Activated naive CD4-positive, alpha-beta T cell treated with anti-CD3 and anti-CD28 coated beads, Interleukin-2, amount 50 U/mL, for 16 hours (primary cell): ENCODE results near the gene NPEPL1.
A peak's percentile ranks its signal among the peaks of the same experiment; 100 is the strongest.
"Not testable (repeated sequence)": the region's sequence is repeated elsewhere in the genome, so short reads cannot be mapped to it uniquely, and the experiment has no call there.

Experiments used
- DNase-seq: peaks from one replicate; pipeline ENCODE4 v3.0.0-alpha.2; 2020

The NPEPL1 gene

DNA sequence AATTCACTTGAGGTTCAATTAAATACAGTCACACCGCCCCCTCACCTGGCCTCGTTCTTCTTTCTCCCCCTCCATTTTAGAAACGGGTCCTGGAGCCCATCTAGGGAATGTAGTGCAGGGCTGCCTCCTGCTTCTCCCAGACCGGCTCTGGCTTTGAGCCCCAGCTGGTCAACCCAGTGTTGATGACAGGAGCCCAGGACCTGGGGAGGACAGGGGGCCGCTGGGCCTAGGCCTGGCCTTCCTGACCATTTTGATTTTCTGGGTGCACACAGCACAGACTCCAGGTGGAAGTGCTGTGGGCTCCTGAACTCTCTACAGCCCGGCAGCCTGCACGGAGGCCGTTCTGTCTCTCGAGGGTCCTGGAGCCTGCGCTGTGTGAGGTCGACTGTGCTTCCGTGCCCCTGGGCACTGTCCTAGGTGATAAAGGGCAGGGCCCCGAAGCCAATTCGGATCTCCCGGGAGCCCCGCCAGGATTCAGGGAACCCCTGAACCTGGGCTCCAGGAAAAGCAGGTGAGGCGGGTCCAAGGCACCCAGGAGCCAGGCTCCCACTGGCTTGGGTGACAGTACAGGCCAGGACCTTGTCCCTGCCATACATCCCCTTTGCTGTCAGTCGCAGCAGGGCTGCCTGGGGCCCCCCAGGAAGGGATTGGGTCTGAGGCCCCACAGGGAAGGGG, 23.3 kb downstream of the NPEPL1 start:
- DNase-seq, result peak; percentile 5

DNA sequence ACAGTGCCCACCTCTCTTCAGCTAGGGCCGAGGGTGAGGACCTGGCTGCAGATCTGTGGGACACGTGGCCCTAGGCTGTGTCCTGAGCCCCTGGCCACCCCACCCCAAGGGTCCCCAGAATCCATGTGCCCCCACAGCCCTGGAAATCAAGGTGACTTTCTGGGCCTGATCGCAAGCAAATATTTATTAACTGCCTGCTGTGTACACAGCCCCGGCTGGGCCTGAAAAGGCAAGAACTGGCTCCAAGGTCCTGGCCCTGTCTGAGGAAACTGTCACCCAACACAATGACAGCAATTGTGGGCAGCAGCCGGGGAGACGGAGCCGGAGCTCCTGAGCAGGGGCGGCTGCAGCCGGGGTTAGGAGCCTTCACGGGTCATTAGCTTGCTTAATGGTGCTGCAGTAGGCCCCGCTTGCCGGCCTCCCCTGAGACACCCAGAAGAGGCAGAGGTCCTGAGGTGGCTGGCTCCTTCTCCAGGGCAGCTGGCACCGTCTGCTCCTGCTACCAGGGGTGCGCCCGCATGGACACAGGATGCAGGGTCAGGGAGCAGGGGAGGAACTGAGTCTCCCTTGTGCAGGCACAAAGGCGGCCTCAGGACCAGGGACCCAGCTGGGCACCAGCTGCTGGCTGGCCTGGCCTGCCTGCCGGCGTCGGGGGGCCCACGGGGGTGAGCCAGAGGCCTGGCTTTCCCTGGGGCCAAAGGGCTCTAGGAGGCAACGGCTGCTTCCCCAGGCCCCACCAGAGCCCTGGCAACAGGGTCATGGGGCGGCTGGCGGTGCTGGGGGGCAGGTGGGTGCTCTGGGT, 24.1 kb downstream of the NPEPL1 start:
- DNase-seq, result peak; percentile 5

DNA sequence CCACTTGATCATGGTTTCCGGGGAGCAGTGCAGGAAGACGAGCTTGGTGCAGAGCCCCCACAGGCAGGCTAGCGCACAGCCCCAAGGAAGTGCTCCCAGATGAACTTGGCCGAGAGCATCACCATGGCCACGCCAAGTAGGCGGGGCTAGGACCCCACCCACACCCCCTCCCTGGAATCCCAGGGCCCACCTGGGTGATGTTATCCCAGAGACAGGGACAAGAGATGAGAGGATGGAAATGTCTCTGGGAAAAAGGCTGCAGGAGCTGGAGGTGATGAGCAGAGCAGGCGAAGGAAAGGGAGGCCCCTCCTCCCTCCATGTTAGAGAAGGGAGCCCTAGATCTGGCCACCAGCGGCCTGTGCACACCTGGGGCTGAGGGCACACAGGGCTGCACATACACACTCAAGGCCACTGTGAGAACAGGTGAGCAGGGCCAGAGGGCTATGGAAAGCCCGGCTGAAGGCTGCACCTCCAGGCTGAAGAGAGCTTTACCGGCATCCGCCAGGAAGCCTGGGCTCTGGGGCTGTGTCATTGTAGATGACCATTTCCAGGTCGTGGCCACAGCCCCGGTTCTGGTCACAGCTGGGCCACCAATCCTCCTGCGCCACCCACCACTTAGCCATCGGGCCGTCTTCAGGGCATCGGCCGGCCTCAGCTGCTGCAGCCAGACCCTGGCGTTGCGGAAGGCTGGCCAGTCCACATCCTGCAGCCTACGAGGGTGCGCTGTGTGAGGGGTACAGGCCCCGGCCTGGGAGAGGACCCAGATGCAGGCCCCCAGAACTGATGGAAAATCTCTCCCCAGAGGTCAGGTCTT, 24.9 kb downstream of the NPEPL1 start:
- DNase-seq, result peak; percentile 4

DNA sequence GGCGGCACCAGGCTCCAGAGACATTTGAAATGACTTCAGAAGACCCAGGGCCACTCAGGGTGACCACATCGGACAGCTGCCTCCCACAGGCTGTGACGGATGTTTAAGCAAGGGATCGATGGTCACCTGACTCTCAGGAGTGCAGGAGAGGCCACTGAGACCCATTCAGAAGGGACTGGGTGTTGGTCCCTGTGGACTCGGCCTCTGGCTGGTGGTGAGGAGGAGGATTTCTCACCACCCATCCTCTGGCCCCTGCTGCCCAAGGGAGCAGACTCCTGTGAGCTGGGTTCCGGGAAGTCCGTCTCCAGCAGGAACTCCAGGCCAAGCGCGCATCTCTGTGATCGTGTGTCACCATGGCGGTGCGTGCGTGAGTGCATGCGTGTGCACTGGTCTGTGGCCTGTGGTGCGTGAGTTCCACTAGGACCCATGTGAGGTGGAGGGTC, 25.5 kb downstream of the NPEPL1 start:
- DNase-seq, result peak; percentile 4

DNA sequence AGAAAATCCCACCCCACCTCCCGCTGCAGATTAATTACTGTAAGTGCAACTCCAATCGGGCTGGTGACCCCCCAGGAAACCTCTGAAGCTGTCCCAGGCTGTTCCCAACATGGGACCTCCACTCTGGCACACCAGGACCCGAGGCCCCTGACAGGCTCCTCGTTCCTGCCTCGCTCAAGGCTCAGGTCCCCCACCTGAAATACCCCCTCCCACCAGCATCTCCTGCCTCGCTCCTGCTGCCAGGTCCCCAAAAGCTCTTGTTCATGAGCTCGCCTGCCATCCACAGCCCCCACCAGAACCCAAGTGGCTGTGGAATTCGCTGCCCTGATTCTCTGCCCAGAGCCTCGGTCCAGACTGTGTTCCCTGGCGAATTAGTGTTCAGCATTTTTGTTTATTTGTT, 26.1 kb downstream of the NPEPL1 start:
- DNase-seq, result peak; percentile 4

DNA sequence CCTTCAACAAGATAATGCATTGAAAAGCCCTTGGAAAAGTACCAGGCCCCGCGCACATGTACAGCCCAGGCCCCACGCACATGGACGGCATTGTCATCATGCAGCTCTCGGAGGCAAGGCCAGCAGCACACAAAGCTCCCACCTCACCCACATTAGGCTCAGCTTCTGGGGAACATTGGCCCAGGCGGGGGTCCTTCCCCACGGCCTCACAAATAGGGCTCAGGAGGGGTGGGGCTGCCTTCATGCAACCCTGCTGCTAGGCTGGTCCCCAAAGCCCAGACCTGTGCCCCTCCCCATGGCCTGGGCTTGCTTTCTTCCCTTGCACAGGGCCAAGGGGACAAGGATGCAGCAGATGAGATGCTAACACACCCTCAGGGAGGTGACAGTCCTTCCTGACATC, 26.7 kb downstream of the NPEPL1 start:
- DNase-seq, result no peak

DNA sequence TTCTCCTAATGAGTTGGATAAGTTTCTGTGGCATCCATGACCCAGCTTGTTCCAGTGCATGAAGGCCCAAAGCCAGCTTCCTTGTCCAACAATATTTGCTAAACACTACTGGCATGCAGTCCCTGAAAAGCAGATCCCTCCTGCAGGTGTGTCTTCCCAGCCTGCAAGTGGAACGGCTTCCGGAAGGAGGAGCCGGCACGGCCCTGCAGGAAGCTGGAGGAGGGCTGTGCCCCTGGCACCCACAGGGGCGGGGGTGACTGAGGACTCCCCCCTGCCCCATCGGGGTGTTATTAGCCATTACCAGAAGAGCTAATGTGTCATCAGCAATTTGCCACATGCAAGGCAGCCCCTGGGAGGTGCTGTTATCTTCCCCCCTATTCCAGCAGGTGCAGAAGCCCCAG, 27.4 kb downstream of the NPEPL1 start:
- DNase-seq, result peak; percentile 9

DNA sequence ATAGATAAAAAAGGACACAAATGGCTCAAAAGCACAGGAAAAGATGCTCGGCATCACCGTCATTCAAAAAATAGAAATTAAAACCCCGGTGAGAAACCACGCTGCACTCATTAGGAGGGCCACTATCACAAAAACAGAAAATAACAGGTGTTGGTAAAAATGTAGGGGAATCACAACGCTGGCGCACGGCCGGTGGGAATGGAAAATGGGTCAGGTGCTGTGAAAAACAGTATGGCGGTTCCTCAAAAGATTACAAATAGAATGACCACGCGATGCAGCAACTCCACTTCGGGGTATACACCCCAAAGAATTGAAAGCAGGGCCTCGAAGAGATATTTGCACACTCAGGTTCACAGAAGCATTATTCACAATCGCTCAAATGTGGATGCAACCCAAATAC, 28.3 kb downstream of the NPEPL1 start:
- no peak for DNase-seq

DNA sequence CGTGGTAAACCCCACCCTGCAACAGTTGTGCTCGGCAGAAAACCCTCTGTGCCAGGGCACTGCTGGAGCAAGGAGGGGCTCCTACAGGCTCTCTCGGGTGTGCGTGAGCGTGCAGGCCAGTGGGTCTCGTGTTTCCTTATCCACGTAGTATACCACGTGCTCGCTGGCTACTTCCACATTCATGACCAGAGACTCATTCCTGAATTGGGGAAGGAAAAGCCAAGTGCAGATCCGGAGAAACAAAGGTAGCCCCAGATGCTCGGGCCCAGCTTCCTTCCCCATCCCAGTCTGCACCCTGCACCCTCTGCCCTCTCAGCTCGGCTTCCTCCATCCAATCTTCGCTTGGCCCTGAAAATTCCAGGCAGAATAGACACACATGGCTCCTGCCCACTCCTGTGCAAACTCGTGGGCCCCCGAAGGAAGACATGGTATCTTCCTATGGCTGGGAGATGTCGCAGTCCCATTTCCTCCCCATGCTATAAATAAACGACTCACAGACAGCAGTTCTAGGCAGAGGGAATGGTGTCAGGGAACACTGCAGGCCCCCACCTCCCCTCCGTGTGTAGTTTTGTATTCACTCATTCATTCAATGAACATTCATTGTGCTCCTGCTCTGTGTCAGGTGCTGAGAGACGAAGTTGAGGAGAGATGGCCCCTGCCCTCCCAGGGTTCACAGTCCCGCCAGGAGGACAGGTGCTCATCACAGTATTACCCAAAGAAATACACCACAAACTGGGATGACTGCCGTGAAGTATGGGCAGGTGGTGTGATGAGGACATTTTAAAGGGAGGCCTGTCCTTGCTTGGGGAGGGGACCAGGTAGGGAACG, 29.6 kb downstream of the NPEPL1 start:
- DNase-seq, result no peak

DNA sequence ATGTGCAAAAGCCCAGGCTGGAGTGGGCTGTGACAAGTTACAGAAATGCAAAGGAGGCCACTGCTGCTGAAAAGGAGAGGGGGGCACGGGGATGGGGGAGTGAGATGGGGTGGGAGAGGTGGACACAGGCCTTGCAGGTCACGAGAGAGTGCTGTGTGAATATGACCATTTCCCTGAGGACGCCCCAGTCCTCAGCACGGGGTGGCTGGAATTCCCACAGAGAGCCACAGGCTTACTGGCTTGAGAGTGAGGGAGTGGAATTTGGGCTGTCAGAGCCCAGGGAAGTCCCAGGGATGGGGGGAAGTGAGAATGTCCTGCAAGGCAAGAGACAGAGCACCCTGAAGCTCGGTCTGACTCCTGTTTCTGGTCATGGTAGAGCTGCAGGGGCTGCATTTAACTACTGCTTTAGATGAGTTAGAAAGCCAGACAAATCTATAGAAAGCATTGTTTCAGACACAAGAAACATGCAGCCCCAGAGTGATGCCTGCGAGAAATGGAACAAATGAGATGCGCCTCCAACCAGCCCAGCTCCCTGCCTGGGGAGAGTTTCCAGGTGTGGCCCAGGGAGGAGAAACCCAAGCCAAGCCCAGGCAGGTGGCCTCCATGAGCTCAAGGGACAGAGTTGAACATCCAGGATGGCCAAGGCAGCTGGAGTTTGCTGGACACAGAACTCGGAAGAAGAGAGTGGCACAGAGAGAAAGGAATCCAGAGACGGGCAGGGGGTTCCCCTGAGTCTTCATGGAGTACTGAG, 30.5 kb downstream of the NPEPL1 start:
- no peak for DNase-seq

DNA sequence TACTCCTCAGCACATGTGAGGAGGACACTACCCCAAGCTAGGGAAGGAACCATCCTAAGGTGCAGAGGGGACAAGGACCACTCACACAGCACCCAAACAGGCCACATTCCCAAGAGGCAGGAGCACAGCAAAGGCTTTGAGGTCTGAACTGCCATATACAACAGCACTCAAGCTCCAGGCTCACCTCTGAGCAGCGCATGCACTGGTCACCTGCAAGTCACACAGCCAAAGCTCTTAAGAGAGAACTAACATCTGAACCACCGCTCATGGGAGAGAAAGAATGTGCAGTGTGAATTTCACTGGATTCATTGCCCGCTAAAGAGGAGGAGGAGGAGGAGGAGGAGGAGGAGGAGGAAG, 31.0 kb downstream of the NPEPL1 start:
- no peak for DNase-seq

DNA sequence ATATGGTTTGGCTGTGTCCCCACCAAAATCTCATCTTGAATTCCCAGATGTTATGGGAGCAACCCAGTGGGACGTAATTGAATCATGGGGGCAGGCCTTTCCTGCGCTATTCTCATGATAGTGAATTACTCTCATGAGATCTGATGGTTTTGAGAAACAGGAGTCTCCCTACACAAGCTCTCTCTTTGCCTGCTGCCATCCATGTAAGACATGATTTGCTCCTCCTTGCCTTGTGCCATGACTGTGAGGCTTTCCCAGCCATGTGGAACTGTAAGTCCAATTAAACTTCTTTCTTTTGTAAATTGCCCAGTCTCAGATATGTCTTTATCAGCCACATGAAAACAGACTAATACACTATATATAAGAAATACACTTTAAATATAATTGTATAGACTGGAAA, 33.6 kb downstream of the NPEPL1 start:
- DNase-seq, result not testable (repeated sequence)

DNA sequence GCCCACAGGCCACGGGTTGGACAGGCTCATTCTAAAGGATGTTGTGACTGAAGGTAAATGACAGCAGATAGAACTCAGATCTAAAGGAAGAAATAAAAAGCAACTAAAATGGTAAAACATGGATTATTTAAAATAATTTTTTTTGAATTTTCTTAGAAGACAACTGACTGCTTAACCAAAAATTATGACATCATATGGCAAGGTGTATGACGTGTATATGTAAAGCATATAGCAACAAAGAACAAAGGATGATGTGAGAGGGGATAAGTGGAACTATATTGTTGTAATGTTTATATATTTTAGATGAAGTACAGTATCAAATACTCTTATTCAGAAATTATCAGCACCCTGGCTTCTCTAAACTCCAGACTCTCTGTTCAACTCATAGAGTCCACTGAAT, 38.6 kb downstream of the NPEPL1 start:
- no peak for DNase-seq

DNA sequence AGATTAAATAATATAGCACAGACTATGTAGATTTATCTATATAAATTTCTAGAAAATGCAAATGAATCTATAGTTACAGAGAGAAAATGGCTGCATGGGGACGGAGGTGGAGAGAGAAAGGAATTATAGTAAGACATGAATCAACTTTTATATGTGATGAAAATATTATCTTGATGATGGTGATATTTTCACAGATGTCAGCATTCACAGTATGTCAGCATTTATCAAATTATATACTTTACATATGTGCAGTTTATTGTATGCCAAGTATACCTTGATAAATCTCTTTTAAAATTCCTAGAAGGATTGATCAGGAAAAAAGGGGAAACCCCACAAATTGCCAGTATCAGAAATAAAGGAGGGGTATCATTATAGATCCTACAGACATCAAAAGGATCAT, 44.6 kb downstream of the NPEPL1 start:
- no peak for DNase-seq

DNA sequence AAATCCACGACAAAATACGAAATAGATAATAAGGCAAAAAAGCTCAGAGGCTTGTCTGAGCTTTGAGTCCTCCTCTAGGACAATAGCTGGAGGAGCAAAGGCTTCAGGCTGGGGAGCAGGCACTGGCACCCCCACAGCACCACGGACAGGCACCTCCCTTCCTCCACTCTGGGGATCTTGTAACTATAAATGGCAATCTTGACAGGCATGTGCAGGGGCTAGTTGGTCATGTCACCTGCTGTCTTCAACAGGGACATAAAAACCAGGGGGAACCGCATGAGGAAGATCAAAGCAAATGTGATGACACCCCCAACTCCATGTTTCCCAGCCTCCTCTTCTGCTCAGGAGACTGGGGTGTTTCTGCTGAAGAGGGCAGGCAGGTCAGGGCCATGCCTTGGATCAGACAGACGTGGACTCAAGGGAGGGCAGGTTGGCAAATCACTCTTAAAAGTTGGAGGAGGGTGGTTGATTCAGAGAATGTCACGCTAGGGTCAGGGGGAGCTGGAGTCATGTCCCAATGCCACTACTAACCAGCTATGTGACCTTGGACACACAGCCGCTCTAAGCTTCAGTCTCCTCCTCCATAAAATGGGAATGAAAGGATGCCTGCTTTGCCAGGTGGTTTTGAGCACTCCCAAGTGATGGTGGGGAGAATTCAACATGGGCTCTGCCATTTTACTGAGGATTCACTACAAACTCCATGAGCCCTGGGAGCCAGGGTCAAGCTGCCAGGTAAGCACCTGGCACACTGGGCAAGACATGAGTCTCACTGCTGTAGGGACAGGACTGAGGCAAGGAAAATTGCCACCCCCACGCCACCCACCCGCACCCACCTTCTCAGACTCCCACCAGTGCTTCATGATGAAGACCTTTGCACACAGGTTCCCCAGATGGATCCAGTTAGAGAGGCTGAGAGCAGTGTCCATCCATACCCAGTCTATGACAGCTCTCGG, 48.0 kb downstream of the NPEPL1 start:
- no peak for DNase-seq

DNA sequence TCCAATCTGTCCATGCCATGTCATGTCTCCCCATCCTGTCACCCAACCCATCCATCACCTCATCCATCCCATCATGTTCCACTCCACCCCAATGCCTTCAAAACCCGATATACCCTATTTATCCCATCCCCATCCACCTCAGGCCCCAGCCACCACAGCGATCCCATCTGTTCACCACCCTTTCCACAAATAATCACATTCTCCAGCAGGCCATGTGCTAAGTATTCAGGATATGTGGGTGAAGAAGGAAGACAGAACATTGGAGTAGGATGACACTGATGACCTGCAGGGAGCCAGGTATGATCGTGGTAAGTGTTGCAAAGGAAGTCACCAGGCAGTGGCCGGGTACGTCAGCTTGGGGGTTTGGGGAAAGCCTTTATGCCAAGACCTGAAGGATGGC, 48.8 kb downstream of the NPEPL1 start:
- DNase-seq, result no peak

DNA sequence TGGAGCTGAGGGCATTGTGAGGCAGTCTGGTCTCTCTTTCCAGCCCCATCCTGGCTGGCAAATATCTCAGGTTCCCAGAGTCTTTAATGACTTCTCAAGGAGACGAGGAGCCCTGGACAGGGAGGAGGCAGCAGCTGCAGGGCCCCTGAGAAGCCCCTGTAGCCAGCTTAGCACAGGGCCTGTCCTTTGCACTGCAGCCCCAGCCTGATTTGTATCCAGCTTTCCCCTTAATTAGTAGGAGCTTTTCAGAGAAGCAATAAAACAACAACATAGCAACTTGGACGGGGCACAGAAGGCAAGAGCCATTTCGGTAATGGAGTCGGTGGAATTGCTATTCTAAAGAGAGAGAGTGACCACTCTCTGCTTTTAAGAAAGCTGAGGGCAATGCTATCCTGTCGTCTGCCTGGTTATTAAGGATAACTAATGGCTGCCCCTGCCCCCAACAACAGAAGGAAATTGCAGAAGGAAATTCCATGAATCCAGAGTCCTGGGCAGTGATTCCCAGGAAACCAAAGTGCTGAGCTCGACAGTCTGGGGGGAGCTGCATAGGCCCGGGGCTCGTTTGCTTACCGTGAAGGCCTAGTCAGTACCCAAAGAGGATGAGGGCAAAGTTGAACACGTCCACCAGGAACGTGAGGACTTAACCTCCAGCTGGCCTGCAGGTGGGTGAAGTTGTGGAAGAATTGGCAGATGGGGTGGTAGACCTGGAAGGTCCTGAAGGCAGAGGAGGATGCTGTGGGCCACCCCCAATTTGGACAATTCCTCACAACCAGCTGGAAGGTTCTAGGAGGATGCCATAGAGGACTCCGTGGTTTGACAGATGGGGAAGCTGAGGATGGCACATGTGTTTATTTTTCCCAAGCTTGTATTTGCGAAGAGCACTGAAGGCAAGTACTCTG, 50.3 kb downstream of the NPEPL1 start:
- no peak for DNase-seq

DNA sequence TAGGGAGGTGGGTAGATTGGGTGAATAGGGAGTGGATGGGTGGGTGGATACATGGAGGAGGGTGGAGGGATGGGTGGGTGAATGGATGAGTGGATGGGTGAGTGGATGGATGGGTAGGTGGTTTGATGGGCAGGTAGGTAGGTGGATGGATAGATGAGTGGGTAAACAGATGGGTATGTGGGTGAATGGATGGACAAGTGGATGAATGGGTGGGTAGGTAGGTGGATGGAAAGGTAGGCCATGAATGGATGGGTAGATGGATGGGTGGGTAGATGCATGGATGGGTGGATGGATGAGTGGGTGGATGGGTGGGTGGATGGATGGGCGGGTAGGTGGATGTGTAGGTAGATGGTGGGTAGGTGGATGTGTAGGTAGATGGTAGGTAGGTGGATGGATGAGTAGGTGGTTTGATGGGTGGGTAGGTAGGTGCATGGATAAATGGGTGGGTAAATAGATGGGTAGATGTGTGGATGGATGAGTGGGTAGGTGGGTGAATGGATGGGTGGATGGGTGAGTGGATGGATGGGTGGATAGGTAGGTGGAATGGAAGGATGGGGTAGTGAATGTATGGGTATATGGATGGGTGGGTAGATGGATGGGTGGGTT, 51.4 kb downstream of the NPEPL1 start:
- DNase-seq, result no peak

DNA sequence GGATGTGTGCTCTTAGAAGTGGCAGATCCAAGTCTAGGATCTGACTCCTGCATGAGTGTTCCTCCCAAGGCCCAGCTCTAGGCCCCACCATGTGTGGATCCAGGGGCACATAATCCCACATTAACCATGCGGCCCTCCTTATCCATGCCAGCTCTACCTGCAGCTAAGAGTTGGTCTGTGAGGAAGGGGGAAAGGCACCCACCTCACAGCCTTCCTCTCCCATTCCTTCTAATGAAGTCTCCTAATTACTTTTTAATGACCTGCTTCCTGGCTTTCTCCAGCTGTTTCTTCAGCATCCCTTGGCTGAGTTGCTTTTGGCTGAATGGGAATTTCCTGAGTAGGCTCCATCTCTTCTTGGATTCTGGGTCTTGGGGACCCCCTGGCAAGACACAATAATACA, 52.2 kb downstream of the NPEPL1 start:
- DNase-seq, result no peak
